HG02840 (cell line): Measurements from ENCODE around the gene TMPRSS2.
"Not testable (repeated sequence)": the region's sequence is repeated elsewhere in the genome, so short reads cannot be mapped to it uniquely, and the experiment has no call there.

Experiments used
- ATAC-seq: cut with Tn5 transposase; IDR thresholded peaks from one replicate; pipeline ENCODE4 v1.9.1; 2021; ENCODE audit warnings: mild to moderate bottlenecking, moderate library complexity, moderate number of reproducible peaks; ENCODE audit not compliant: unreplicated experiment, low FRiP score

TMPRSS2 gene

GRCh38 chr21:41429305-41429704 lies 78.7 kb downstream of the TMPRSS2 start:
- no peak for ATAC-seq

GRCh38 chr21:41428847-41429246 lies 79.1 kb downstream of the TMPRSS2 start:
- no peak for ATAC-seq

- no peak for ATAC-seq
Measured at GRCh38 chr21:41428311-41428710, 79.6 kb downstream of the TMPRSS2 start.

- no peak for ATAC-seq
Measured at GRCh38 chr21:41427556-41427955, 80.4 kb downstream of the TMPRSS2 start.

GRCh38 chr21:41426676-41427404 lies 81.1 kb downstream of the TMPRSS2 start:
- ATAC-seq: no peak

- ATAC-seq: peak; percentile 86
Measured at GRCh38 chr21:41425954-41426675, 81.8 kb downstream of the TMPRSS2 start, which contains the start of gene MX1. MX1 (plus strand) TSS chr21:41426239; CDS start chr21:41432071, 5,832 bp downstream.

- no peak for ATAC-seq
Measured at GRCh38 chr21:41425588-41425953, 82.4 kb downstream of the TMPRSS2 start.

- ATAC-seq: not testable (repeated sequence)
Measured at GRCh38 chr21:41423305-41423636, 84.7 kb downstream of the TMPRSS2 start.

- no peak for ATAC-seq
Measured at GRCh38 chr21:41422546-41423304, 85.2 kb downstream of the TMPRSS2 start.

- not testable (repeated sequence) for ATAC-seq
Measured at GRCh38 chr21:41420998-41421397, 87.0 kb downstream of the TMPRSS2 start.

GRCh38 chr21:41419921-41420862 lies 87.8 kb downstream of the TMPRSS2 start:
- no peak for ATAC-seq

- no peak for ATAC-seq
Measured at GRCh38 chr21:41418956-41419680, 88.8 kb downstream of the TMPRSS2 start.

GRCh38 chr21:41418393-41418792 lies 89.6 kb downstream of the TMPRSS2 start:
- ATAC-seq: no peak

GRCh38 chr21:41417505-41417904 lies 90.5 kb downstream of the TMPRSS2 start:
- ATAC-seq: not testable (repeated sequence)
